Karpas-422 (cell line): ENCODE results near the gene SLC35D3. TPM values are rescaled to one million over a fixed set of nuclear protein-coding genes. Genes with fewer than 3 reads are reported as not detected.

Experiments used
- DNase-seq: peaks from one replicate; pipeline ENCODE4 v3.0.0-alpha.2; 2015
- H2AFZ ChIP-seq: fragments of 200-600 bp; sonication (generic); 2 replicates; pipeline ENCODE4 v1.6.1; 2014; ENCODE audit warnings: antibody characterized with exemption, low read length, mixed read lengths
- H3K27ac ChIP-seq: fragments of 200-600 bp; sonication (generic); 2 replicates; pipeline ENCODE4 v1.5.1; 2014; ENCODE audit warnings: mild to moderate bottlenecking, low read length, moderate library complexity
- H3K27me3 ChIP-seq: fragments of 200-600 bp; sonication (generic); 2 replicates; pipeline ENCODE4 v1.6.1; 2014; ENCODE audit warnings: low read length, mixed read lengths
- H3K36me3 ChIP-seq: fragments of 200-600 bp; sonication (generic); 2 replicates; pipeline ENCODE4 v1.6.1; 2014; ENCODE audit warnings: low read length, mixed read lengths; ENCODE audit not compliant: insufficient read depth
- H3K4me1 ChIP-seq: fragments of 200-600 bp; sonication (generic); 2 replicates; pipeline ENCODE4 v1.6.1; 2014; ENCODE audit warnings: mild to moderate bottlenecking, low read length, mixed read lengths
- H3K4me2 ChIP-seq: fragments of 200-600 bp; sonication (generic); 2 replicates; pipeline ENCODE4 v1.6.1; 2014; ENCODE audit warnings: low read length, low read depth, mild to moderate bottlenecking; ENCODE audit not compliant: poor library complexity, severe bottlenecking
- H3K4me3 ChIP-seq: fragments of 200-600 bp; sonication (generic); 2 replicates; pipeline ENCODE4 v1.5.1; 2014; ENCODE audit warnings: mild to moderate bottlenecking, antibody characterized with exemption, low read length, mixed read lengths
- H3K79me2 ChIP-seq: fragments of 200-600 bp; sonication (generic); 2 replicates; pipeline ENCODE4 v1.6.1; 2014; ENCODE audit warnings: mild to moderate bottlenecking, low read length, mixed read lengths
- H3K9ac ChIP-seq: fragments of 200-600 bp; sonication (generic); 2 replicates; pipeline ENCODE4 v1.6.0; 2014; ENCODE audit warnings: low read length
- H3K9me2 ChIP-seq: fragments of 200-600 bp; sonication (generic), shearing (Covaris generic); replicated peaks from 2 replicates; pipeline ENCODE4 v1.6.0; 2014; ENCODE audit warnings: mild to moderate bottlenecking, low read length, moderate library complexity; ENCODE audit not compliant: insufficient read depth
- H3K9me3 ChIP-seq: fragments of 300-700, 200-600 bp; sonication (generic); 2 replicates; pipeline ENCODE4 v1.6.1; 2014; ENCODE audit warnings: low read length, mixed read lengths
- H4K20me1 ChIP-seq: fragments of 200-600 bp; sonication (generic); 2 replicates; pipeline ENCODE4 v1.6.1; 2014; ENCODE audit warnings: mild to moderate bottlenecking, antibody characterized with exemption, low read length, low read depth; ENCODE audit not compliant: insufficient read depth
- total RNA-seq: library from RNA; depleted of rRNA; stranded (reverse); fragments of >200 nt; shearing (Covaris generic); gene quantifications from 2 replicates; pipeline ENCODE4 v1.2.3, GENCODE V29; 2014; ENCODE audit warnings: low replicate concordance

The SLC35D3 gene
- total RNA-seq, 1 experiment from 2014 or later = not detected

DNA sequence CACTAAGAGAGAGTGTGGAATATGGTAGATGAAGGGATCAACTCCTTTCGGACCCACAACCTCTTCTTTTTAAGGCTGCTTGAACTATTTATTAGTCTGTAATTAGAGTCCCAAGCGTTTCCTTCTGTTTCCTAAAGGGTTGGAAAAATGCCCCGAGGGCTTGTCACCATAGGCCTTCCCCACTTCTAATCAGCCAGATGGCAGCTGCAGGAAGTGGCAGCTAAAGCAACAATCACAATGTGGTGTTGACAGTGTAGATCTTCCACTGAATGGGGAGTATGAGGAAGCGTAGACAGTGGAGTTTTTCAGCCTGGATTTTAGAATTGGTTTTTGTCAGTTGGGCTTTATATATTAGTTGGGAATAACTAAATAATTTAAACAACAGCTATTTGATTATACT is 40.6 kb downstream of the SLC35D3 start:
- no peaks in the 10 kb centered on the region for H4K20me1 ChIP-seq
- H3K79me2 ChIP-seq = no peaks in the 10 kb centered on the region
- H3K4me3 ChIP-seq = no peak overlapping the region
- H3K4me1 ChIP-seq = peaks cover 3% of the 10 kb centered on the region; the same call in 1 of the 2 replicates
- H3K27ac ChIP-seq = no peak overlapping the region
- H3K4me2 ChIP-seq = no peak overlapping the region
- H3K9ac ChIP-seq = no peak overlapping the region
- no peaks in the 10 kb centered on the region for H3K36me3 ChIP-seq
- H3K27me3 ChIP-seq = no peaks in the 10 kb centered on the region
- no peaks in the 10 kb centered on the region for H3K9me2 ChIP-seq
- no peak overlapping the region for H2AFZ ChIP-seq
- H3K9me3 ChIP-seq = no peaks in the 10 kb centered on the region
- DNase-seq = no peak

DNA sequence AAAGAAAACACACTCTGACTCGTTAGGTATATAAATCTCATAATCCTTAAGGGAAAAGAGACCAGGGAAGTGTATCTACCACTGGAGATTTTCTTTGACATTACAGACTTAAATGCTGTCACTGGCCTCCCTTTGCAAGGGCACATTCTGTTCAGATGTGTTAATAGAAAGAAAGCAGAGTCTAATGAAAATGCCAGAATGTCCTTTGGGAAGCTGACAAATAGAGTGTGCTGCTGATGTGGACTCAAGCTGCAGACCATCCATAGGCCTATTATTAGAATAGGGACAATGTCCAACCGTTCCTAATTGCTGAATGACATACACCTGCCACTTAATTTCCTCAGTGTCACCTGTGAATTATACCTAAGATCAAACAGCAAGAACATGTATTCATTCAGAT is 41.2 kb downstream of the SLC35D3 start:
- Histone ChIP-seq H3K4me2 (no peak overlapping the region), H3K9me3 (no peaks in the 10 kb centered on the region), H3K4me1 (peaks cover 8% of the 10 kb centered on the region), H3K36me3 (no peaks in the 10 kb centered on the region), H2AFZ (no peak overlapping the region), H3K27me3 (no peaks in the 10 kb centered on the region), H3K4me3 (no peak overlapping the region), H3K9me2 (no peaks in the 10 kb centered on the region), H3K9ac (no peak overlapping the region), H3K27ac (no peak overlapping the region), H4K20me1 (no peaks in the 10 kb centered on the region), H3K79me2 (no peaks in the 10 kb centered on the region)
- DNase-seq = no peak

DNA sequence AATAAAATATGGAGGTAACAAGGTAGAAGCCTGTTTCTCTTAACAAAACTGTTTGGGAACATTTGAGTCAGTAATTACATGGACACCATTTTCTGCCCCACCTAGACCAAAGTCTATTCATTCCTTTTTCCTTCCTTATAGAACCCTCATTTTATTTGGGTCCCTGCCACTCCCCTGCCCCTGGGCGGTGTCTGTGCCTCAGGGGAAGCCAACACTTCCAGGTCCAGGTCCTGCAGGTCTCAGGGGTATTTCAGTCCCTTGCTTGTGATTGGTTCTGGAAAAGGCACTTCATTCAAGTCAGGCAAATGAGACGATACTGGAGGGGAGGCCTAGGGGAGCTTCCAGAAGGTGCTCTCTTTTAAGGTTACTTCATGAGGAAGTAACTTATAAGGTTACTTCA is 42.3 kb downstream of the SLC35D3 start:
- H3K4me1 ChIP-seq = peaks cover 8% of the 10 kb centered on the region
- no peaks in the 10 kb centered on the region for H3K36me3 ChIP-seq

DNA sequence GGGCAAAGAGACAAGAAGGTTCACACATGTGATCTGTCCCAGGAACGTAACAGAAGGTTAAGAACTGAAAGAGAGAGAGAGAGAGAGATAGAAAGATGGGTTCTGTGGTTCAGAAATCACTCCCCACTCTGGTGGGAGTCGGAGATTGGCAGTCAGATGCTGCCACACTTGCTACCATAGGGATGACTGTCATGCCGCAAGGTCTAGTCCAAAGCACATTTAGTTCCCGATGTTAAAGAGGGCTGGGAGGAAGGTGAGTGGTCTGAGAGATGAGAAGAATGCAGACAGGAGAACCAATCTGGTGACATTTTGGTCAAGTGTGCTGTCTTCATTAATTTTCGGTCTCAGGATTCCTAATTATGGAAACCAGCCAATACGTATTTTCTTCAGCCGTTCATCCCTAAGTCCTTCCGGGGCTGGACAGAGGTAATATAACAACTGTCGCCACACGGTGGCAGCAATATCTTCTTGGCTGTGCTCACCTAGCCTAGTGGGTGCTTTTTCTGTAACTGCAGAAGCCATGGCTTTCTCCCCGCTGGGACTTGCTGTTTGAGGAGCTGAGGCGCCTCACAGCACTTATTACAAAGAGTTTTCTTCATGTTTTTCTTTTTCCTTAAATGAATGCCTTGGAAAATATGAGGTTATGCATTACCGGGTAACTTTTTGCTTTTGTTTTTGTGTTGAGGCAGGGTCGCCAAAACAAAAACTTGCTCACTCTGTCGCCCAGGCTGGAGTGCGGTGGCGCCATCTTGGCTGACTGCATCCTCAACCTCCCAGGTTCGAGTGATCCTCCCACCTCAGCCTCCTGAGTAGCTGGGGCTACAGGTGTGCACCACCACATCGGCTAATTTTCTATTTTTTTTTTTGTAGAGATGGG is 46.0 kb downstream of the SLC35D3 start:
- peak; percentile 89 for DNase-seq
- H3K9ac ChIP-seq = peak overlapping the region; percentile 23; the same call in 1 of the 2 replicates

More for the DNA sequence above, 42.3 kb downstream of the SLC35D3 start:
- Histone ChIP-seq H3K9ac (no peak overlapping the region), H3K79me2 (no peaks in the 10 kb centered on the region), H3K27ac (no peak overlapping the region), H3K9me3 (no peaks in the 10 kb centered on the region), H4K20me1 (no peaks in the 10 kb centered on the region), H3K4me2 (no peak overlapping the region), H3K4me3 (no peak overlapping the region), H3K9me2 (no peaks in the 10 kb centered on the region), H2AFZ (no peak overlapping the region), H3K27me3 (no peaks in the 10 kb centered on the region)
- no peak for DNase-seq

DNA sequence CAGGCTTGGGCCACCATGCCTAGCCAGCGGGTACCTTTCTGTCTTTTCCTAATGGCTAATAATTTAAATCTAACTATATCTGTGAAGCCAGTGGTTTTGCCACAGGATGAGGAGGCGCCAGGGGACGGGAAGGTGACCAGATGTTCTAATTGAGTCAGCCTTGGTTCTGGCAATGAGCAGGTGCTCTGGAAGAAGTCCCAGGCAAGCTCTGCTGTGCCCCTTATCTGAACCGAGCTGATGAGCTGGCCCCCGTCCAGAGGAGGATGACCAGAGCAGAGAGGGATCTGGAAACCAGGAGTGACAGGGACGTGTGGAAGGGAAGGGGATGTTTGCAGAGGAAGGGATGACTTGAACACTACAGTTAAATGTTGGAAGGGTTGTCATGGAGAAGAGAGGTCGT is 46.7 kb downstream of the SLC35D3 start:
- Histone ChIP-seq H3K9me3 (no peaks in the 10 kb centered on the region), H3K36me3 (no peaks in the 10 kb centered on the region), H3K9me2 (no peaks in the 10 kb centered on the region), H3K4me1 (peaks cover 8% of the 10 kb centered on the region), H3K27ac (no peak overlapping the region), H3K9ac (no peak overlapping the region), H3K79me2 (no peaks in the 10 kb centered on the region), H2AFZ (no peak overlapping the region), H3K4me3 (no peak overlapping the region), H4K20me1 (no peaks in the 10 kb centered on the region), H3K27me3 (no peaks in the 10 kb centered on the region), H3K4me2 (no peak overlapping the region)
- no peak for DNase-seq

More for the DNA sequence above, 46.0 kb downstream of the SLC35D3 start:
- peak overlapping the region; percentile 94 for H2AFZ ChIP-seq
- H3K4me1 ChIP-seq = peaks cover 8% of the 10 kb centered on the region
- no peaks in the 10 kb centered on the region for H3K9me2 ChIP-seq
- H4K20me1 ChIP-seq = no peaks in the 10 kb centered on the region
- peak overlapping the region; percentile 57 for H3K4me2 ChIP-seq
- H3K9me3 ChIP-seq = no peaks in the 10 kb centered on the region
- no peaks in the 10 kb centered on the region for H3K36me3 ChIP-seq
- peak overlapping the region; percentile 39; the same call in 1 of the 2 replicates for H3K4me3 ChIP-seq
- no peaks in the 10 kb centered on the region for H3K27me3 ChIP-seq
- no peak overlapping the region for H3K27ac ChIP-seq
- H3K79me2 ChIP-seq = no peaks in the 10 kb centered on the region

DNA sequence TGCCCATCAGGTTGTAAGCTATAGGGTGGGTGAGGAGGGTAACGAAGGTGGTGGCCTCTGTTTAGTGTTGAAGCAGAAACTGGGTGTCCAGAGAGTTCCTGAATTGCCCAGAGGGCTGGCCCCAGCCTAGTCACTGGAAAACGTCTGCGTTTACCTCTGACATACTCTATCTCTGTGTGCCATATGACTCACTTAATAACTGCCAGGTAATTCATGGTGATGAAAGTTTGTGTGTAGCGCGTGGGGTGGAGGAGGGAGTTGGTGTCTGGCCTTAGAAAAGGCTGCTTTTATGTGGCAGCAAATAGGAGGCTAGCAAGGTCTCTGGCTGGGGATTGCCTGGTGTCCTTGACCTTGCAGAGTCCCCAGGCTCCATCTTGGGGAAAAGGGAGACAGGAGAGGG is 47.3 kb downstream of the SLC35D3 start:
- Histone ChIP-seq H3K27ac (no peak overlapping the region), H3K9me3 (no peaks in the 10 kb centered on the region), H3K36me3 (no peaks in the 10 kb centered on the region), H3K4me3 (no peak overlapping the region), H3K79me2 (no peaks in the 10 kb centered on the region), H3K9me2 (no peaks in the 10 kb centered on the region), H2AFZ (no peak overlapping the region), H3K4me2 (no peak overlapping the region), H4K20me1 (no peaks in the 10 kb centered on the region), H3K9ac (no peak overlapping the region), H3K4me1 (peaks cover 6% of the 10 kb centered on the region), H3K27me3 (no peaks in the 10 kb centered on the region)
- no peak for DNase-seq

DNA sequence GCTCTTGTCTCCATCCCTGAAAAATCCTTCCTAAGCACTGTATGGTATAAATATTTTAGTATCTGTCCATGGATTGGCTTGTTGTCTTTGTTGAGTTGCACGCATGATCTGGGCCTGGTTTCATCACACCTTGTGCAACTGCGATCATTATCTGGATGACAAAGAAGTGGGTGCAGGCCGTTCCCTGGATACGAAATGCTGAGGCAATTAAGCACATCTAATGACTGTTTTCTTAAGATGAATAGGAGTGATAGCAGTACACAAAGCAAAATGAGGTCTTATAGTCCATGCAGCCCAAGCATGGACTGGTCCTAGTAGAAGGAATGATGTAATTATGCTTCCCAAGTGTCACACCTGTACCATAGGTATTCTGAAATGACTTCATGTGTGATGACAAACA is 47.8 kb downstream of the SLC35D3 start:
- H3K9me2 ChIP-seq = no peaks in the 10 kb centered on the region
- no peak overlapping the region for H3K9ac ChIP-seq
- no peaks in the 10 kb centered on the region for H3K79me2 ChIP-seq
- no peaks in the 10 kb centered on the region for H3K27me3 ChIP-seq
- H4K20me1 ChIP-seq = no peaks in the 10 kb centered on the region
- H3K27ac ChIP-seq = no peak overlapping the region
- no peaks in the 10 kb centered on the region for H3K9me3 ChIP-seq
- no peaks in the 10 kb centered on the region for H3K36me3 ChIP-seq
- no peak overlapping the region for H2AFZ ChIP-seq
- no peak overlapping the region for H3K4me2 ChIP-seq
- peaks cover 5% of the 10 kb centered on the region for H3K4me1 ChIP-seq
- DNase-seq = no peak
- H3K4me3 ChIP-seq = no peak overlapping the region

DNA sequence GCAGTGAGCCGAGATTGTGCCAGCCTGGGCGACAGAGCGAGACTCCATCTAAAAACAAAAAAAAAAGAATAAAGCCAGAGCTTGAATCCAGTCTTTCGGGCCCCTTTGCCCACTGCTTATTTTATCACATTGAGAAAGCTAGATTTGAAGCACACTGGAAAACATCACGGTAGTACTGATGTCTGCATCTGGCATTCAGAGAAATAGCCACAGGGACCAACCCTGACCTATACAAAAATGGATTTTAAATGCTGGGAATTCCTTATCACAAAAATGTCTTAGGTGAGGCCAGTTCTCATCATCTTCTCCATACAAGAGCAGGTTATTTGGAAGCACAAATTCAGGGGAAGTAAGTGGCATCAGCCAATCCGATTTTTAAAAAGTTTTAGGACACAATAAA is 49.5 kb downstream of the SLC35D3 start:
- Histone ChIP-seq H4K20me1 (no peaks in the 10 kb centered on the region), H3K9ac (no peak overlapping the region), H3K4me3 (no peak overlapping the region), H3K27me3 (no peaks in the 10 kb centered on the region), H3K4me1 (peaks cover 5% of the 10 kb centered on the region), H3K79me2 (no peaks in the 10 kb centered on the region), H3K9me3 (no peaks in the 10 kb centered on the region), H3K27ac (no peak overlapping the region), H3K4me2 (no peak overlapping the region), H3K36me3 (no peaks in the 10 kb centered on the region), H3K9me2 (no peaks in the 10 kb centered on the region), H2AFZ (no peak overlapping the region)
- DNase-seq = no peak
